Neutrophil (primary cell): ENCODE measurements around the gene CSRP1.

ENCODE experiments used
- H3K27ac ChIP-seq: fragments of 200-600 bp; sonication (generic); 2 replicates; pipeline ENCODE4 v1.5.1; 2016; ENCODE audit warnings: mild to moderate bottlenecking, moderate library complexity
- H3K27me3 ChIP-seq: fragments of 200-600 bp; sonication (generic); 2 replicates; pipeline ENCODE4 v1.6.0; 2016; ENCODE audit warnings: mild to moderate bottlenecking
- H3K36me3 ChIP-seq: fragments of 200-600 bp; sonication (generic); 2 replicates; pipeline ENCODE4 v1.5.1; 2017
- H3K4me1 ChIP-seq, 2 experiments: fragments of 200-600 bp in 1 of 2; sonication (generic) in 1 of 2; 1 replicate in 1 of 2; 2 replicates in 1 of 2; pipeline versions ENCODE4 v1.5.1 to v1.6.1; 2013 to 2016; ENCODE audit warnings: low read depth in 1 of 2, low read length in 1 of 2, mild to moderate bottlenecking in 1 of 2, moderate library complexity in 1 of 2; ENCODE audit not compliant: control insufficient read depth in 1 of 2, insufficient read depth in 1 of 2
- H3K4me3 ChIP-seq, 2 experiments: fragments of 200-600 bp in 1 of 2; sonication (generic) in 1 of 2; 1 replicate in 1 of 2; 2 replicates in 1 of 2; pipeline ENCODE4 v1.5.1; 2013 to 2016; ENCODE audit warnings: low read depth in 1 of 2, low read length in 1 of 2, mild to moderate bottlenecking in 1 of 2, moderate library complexity in 1 of 2
- H3K9me3 ChIP-seq: fragments of 200-600 bp; sonication (generic); 2 replicates; pipeline ENCODE4 v1.5.1; 2016
- TF ChIP-seq, protein P1 (sequence below): fragments of 200-600 bp; sonication (generic); IDR thresholded peaks from 2 replicates; pipeline ENCODE4 v1.5.1; 2016; ENCODE audit warnings: antibody characterized with exemption

The CSRP1 gene

DNA sequence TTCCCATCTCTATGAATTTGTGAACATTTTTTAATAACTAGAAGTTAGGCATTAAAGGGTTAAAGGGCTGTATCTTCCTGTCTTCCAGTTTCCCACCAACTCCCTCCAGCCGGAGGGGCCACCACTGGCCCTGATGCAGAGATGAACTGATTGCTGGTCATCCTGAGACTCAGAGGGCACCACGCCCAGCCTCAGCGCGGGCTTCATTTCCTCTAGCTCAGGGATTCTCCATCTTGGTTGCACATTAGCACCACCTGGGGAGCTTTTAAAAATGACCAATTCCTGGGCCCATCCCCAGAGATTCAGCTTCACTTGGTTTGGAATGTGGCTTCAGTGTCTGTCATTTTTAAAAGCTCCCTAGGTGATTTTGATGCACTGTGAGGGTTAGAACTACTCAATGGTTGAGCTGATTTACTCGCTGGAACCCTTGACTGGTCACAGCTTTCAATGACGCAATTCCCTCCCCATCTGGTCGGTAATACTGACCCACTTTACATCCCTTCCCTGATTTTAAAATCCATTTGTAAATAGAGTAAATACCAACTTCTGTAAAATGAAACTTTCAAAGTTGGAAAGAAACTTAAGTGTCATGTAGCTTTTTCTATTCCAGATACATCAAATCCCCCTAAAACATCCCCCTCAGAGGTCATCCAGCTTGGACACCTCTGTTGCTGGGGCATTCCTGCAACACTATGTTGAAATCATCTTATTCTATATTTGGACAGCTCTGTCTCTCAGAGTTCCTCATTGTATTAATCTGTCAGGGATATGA, 37.1 kb upstream of the CSRP1 start:
- H3K4me3 ChIP-seq: no peak overlapping the region
- H3K4me1 ChIP-seq: peaks cover 32 to 57% of the 10 kb centered on the region in 2 experiments
- TF ChIP-seq, protein P1, sequence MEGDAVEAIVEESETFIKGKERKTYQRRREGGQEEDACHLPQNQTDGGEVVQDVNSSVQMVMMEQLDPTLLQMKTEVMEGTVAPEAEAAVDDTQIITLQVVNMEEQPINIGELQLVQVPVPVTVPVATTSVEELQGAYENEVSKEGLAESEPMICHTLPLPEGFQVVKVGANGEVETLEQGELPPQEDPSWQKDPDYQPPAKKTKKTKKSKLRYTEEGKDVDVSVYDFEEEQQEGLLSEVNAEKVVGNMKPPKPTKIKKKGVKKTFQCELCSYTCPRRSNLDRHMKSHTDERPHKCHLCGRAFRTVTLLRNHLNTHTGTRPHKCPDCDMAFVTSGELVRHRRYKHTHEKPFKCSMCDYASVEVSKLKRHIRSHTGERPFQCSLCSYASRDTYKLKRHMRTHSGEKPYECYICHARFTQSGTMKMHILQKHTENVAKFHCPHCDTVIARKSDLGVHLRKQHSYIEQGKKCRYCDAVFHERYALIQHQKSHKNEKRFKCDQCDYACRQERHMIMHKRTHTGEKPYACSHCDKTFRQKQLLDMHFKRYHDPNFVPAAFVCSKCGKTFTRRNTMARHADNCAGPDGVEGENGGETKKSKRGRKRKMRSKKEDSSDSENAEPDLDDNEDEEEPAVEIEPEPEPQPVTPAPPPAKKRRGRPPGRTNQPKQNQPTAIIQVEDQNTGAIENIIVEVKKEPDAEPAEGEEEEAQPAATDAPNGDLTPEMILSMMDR: no peak

DNA sequence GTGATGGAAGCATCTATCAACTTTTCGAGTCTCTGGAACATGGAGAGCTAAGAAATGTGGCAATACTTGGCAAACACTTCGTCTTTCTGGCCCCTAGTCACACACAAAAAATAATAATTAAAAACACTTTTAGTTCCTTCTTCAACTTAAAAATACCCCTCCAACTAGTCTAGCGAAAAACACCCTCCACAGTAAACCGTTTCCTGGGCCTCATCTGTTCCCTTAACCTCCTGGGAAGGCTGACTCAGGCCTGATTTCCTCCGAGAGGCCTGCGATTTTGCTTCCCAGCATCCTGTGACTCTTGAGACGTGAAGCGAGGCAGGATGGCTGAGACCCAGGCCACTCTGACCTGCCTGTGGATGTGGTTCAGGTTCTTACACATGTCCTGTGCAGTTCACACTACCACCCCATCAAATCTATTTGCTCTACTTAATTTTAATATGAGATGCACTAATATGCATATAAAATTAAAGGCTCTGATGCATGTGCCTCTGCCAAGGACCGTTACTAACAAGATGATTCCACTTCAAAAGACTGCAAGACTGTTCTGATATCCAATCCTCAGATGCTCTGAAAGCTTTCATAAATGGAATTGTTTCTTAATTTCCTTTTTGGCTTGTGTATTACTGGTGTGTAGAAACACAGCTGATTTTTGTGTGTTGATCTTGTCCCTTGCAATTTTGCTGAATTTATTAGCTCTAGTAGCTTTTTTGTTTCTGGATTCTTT, 35.5 kb upstream of the CSRP1 start:
- no peaks in the 10 kb centered on the region for H3K36me3 ChIP-seq
- peaks cover 44 to 70% of the 10 kb centered on the region in 2 experiments for H3K4me1 ChIP-seq
- peaks cover 37% of the 10 kb centered on the region for H3K27me3 ChIP-seq
- no peaks in the 10 kb centered on the region for H3K9me3 ChIP-seq
- no peak overlapping the region for H3K4me3 ChIP-seq
- no peak overlapping the region for H3K27ac ChIP-seq
- TF ChIP-seq, protein P1: no peak

More for the DNA sequence above, 37.1 kb upstream of the CSRP1 start:
- H3K27ac ChIP-seq: no peak overlapping the region
- no peaks in the 10 kb centered on the region for H3K9me3 ChIP-seq
- H3K36me3 ChIP-seq: no peaks in the 10 kb centered on the region
- peaks cover 21% of the 10 kb centered on the region for H3K27me3 ChIP-seq

DNA sequence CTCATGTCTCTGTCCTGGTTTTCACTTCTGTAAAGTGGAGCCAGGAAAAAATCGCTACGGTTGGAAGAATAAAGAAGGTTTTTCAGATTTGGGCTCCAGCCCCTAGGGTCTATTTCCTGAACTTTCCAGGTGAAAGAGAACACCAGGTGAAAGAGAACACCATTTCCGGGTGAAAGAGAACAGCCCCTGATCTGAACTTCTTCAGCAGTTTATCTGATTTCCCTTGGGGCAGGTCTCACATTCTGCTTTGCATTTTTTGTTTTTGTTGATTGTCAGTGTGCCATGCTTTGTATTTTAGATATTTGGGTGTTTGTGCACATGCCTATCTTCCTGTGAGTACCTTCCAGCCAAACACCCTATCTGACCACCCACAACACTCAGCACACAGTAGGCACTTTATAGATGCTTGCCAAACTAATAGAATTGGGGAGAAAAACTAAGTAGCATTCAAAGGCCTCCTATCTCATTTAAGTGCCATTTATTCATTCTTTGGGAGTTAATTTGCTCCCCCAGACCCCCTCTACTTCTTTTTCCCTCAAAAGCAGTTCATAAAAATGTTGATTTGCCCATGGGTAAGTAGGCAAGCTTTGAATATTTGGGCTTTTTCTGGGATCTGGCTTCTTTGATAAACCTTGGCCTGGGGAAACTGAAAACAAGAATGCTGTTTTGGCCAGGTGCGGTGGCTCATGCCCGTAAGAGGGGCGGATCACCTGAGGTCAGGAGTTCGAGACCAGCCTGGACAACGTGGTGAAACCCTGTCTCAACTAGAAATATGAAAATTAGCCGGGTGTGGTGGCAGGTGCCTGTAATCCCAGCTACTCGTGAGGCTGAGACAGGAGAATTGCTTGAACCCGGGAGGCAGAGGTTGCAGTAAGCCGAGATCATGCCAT, 34.2 kb upstream of the CSRP1 start:
- Histone ChIP-seq H3K27me3 (peaks cover 51% of the 10 kb centered on the region), H3K4me3 (no peak overlapping the region), H3K9me3 (no peaks in the 10 kb centered on the region), H3K4me1 (peaks cover 42 to 65% of the 10 kb centered on the region in 2 experiments), H3K27ac (no peak overlapping the region), H3K36me3 (no peaks in the 10 kb centered on the region)
- TF ChIP-seq, protein P1: no peak

DNA sequence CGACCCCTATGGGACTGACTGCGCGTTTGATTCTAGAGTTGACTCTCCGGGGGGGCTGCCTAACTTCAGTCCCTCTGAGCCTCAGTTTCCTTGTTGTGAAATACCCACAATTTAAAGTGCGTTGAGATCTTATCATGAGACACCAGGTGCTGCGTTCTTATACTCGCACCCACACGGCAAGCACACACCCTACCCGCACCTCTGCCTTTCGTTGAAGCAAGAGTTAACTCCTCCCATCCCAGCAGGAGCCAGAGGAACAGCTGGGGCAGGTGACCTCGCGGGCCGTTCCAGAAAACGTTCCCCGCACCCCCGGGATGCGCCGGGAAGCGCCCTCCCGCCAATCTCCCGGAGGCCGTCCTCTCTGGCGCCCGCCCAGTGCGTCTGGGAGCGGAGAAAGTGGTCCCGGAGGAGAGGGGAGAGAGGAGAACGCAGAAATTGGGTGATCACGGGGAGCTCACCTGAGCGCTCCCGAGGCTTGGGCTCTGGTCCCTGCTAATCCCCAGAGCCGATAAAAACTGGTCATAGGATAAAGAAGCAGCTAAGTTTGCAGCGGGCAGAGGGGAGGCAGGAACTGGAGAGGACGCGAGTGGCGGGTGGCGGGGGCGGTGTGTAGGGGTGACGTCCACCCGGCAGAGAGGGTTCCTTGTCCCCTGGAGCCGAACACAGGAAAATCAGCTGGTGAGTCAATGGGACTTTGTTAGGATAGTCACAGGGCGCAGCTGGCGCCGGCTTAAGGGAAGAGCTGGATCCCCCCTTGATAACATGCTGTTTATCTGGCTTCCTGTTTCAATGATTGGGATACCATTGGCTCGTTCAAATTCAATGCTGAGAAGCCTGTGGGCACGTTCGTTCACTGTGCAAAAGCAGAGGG, 32.9 kb upstream of the CSRP1 start:
- Histone ChIP-seq H3K27ac (no peak overlapping the region), H3K36me3 (no peaks in the 10 kb centered on the region), H3K4me3 (peak overlapping the region; percentile 30 to 63), H3K27me3 (peaks cover 64% of the 10 kb centered on the region), H3K4me1 (peaks cover 39 to 61% of the 10 kb centered on the region in 2 experiments), H3K9me3 (no peaks in the 10 kb centered on the region)
- TF ChIP-seq, protein P1: no peak
